ENCODE measurements around the gene EMID1.
"Not testable (repeated sequence)": the region's sequence is repeated elsewhere in the genome, so short reads cannot be mapped to it uniquely, and the experiment has no call there.

Gene EMID1

DNA sequence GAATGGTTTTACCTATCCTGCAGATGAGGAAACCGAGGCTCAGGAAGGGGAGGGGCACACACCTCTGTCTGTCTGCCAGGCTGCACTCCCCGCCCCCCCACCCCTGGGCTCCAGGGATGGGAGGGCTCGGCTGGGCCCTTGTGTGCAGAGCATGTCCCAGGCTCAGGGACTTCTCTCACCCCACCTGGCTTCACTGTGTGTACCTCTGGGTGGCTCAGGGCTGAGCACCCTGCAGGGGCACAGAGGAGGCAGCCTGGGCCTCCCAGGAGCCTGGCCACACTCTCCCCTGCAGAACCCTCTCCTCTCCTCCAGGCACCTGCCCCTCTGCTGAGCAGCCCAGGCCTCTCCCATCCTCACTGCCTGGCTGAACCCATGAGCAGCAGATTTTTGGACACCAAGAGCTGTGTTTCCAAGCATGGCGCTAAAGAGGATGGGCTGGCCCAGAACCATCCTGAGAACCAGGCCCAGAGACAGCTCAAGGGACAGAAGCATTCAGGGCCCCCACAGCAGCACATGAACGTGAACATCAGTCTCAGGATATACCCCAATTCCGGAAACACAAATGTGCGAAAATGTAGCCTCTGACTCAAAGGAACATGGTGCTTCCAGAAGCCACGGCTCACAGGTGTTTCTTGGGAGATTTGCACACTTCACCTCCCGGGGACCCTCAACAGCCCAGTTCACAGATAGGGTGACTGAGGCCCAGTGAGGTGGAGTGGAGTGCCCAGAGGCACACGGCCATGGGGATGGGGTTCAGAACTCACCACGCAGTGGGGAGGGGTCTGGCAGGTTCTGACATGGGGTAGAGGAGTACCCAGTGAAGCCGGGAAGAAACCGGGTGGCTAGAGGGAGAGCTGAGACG, 10.5 kb downstream of the EMID1 start:
- TF ChIP-seq, protein P1, sequence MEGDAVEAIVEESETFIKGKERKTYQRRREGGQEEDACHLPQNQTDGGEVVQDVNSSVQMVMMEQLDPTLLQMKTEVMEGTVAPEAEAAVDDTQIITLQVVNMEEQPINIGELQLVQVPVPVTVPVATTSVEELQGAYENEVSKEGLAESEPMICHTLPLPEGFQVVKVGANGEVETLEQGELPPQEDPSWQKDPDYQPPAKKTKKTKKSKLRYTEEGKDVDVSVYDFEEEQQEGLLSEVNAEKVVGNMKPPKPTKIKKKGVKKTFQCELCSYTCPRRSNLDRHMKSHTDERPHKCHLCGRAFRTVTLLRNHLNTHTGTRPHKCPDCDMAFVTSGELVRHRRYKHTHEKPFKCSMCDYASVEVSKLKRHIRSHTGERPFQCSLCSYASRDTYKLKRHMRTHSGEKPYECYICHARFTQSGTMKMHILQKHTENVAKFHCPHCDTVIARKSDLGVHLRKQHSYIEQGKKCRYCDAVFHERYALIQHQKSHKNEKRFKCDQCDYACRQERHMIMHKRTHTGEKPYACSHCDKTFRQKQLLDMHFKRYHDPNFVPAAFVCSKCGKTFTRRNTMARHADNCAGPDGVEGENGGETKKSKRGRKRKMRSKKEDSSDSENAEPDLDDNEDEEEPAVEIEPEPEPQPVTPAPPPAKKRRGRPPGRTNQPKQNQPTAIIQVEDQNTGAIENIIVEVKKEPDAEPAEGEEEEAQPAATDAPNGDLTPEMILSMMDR (IDR thresholded peaks at IDR 0.05; ENCODE audit: insufficient read depth, missing control alignments), result no peak
- FAIRE-seq (no peak), DNase-seq (ENCODE audit: insufficient read length, low spot score) (no peak)

DNA sequence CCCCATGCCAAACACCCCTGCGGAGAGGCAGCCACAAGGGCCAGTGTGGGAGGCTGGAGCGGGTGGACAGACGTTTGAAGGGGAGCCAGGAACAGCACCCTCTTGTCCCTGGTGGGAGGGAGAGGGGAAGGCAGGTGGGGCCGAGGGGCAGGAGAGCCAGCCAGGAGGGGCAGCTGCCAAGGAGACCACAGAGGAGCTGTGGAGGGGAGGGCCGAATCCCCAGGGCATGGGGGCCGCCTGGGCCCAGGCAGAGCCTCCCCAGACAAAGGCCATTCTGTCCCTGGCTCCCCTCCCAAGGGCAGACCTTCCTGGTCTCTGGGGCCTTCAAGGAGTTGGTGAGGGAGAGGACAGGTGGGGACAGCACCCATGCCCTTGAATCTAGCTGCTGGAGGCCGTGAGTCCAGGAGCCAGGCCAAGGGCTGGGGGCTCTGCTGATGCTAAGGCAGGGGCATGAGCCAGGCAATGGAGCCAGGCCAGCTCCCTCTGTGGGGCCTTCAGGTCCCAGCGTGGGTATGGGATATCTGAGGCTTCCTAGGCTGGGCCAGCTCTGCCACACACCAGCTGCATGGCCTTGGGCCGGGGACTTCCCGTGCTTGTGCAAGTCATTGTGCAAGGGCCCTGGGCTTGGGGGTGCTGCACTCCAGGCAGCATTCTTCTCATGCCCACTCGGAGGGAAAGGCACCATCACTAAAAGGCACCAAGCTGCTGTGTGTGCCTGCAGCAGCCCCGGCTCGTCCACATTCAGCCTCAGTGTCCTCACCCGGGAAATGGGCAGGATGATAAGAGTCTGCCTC, 11.4 kb downstream of the EMID1 start:
- DNase-seq (ENCODE audit: insufficient read length, low spot score) (no peak), FAIRE-seq (no peak)
- TF ChIP-seq, protein P1 (IDR thresholded peaks at IDR 0.05; ENCODE audit: insufficient read depth, missing control alignments), result no peak

DNA sequence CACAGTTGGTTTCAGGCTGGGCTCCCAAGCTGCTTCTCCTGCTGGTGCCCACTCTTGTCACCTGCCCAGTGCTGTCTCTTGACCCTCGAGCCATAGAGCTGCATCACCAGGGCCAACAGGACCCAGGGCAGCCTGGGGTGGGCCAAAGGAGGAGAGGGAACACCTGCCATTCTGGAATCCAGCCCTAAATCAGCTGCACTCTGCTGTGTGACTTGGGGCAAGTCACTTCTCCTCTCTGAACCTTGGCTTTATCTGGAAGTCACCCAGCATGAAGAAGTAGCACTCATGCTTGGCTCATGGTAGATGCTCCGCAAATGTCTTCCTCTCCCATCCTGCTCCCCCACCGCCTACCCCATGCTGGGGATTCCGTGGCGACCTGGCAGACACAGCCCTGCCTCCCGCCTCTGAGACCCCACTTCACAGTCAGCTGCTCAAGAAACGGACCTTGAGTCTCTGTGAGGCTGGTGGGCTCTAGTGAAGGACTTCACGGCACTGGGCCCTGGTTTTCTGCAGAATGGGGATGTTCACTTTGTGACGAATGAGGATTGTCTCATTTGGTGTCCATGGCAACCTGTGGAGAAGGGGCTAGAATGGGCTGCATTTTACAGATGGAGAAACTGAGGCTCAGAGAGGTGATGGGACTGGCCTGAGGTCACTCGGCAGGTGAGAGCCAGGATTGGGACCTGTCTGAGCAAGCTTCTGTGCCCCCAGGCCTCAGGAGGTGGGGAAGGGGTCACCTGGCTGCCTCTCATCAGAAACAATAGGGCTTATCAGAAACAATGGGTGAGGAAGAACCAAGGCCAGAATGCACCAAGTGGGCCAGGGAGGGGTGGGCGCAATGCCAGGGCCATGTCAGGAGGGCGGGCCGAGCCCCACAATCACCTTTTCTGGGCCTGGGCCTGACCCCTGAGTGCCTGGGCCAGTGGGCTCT, 12.4 kb downstream of the EMID1 start:
- DNase-seq (ENCODE audit: insufficient read length, low spot score) (no peak), FAIRE-seq (no peak)
- TF ChIP-seq, protein P1 (IDR thresholded peaks at IDR 0.05; ENCODE audit: insufficient read depth, missing control alignments), result no peak

DNA sequence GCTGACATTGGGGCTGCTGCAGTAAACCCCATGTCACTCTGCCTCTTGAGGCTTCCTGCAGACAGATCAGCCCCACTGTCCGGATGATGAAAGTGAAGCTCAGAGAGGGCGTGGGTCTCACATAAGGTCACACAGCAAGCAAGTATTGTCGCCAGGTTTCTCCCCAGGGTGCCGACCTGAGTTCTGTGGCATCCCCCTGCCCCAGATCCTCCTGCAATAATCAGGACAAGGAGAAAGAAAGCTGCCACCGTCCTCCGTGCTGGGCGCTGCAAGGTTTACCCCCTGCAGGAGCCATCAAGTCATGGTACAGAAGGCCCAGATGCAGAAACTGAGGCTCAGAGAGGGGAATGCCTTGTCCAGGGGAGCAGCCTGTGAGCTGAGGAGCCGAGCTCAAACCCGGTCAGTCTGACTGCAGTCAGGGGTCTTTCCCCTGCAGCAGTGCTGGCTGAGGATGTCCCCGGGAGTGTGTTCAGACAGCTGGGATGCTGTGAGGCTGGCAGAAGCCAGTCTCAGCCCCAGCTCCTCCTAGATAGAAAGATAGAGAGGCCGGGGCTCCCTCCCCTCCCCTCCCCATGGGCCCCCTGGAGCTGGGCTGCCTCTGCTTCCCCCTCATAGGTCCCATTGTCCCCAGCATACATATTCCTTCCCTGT, 13.2 kb downstream of the EMID1 start:
- FAIRE-seq (no peak), DNase-seq (ENCODE audit: insufficient read length, low spot score) (no peak)
- TF ChIP-seq, protein P1 (IDR thresholded peaks at IDR 0.05; ENCODE audit: insufficient read depth, missing control alignments), result no peak

DNA sequence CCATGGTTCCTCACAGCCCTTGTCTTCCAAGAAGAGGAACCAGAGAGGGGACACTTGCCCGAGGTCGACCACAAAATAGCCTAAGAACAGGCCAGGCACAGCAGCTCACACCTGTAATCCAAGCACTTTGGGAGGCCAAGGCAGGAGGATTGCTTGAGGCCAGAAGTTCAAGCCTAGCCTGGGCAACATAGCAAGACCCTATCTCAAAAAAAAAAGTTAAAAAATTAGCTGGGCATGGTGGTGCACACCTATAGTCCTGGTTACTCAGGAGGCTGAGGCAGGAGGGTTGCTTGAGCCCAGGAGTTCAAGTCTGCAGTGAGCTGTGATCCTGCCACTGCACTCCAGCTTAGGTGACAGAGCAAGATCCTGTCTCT, 13.7 kb downstream of the EMID1 start:
- not testable (repeated sequence) for FAIRE-seq; DNase-seq (ENCODE audit: insufficient read length, low spot score)

DNA sequence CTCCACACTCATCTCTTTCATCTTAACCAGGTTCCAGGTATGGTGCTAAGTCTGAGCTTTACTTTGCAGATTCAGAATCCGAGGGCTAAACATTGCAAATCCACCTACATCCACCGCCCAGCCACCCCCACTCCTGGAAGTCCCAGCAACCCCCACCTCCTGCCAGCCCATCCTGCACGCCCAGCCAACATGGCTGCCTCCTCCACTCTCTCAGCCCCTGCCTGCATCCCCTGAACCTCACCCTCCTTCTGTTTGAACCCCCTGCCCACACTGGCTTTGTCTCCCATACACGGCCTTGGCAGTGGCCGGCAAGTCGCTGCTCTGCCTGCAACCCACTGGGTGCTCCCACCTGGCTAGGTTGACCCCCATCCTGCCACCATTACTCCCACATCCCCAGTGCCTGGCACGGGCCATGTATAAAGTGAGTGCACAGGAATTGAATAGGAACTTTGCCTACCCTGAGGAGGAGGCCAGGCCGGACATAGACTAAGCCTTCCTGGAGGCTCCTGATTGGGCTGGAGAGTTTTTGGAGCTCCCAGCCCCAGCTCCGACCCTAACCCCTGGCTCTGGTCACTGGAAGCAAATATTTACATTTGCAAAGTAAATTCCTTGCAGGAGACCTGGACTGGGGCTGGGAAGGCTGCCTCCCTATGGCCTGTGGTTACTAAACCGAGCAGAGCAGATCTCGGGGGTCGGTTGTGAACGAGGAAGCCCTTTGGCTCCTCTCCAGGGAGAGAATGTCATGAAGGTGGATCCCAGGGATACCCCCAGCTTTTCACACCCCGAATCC, 14.4 kb downstream of the EMID1 start:
- no peak for FAIRE-seq

More for the DNA sequence above, 14.4 kb downstream of the EMID1 start:
- TF ChIP-seq, protein P1 (IDR thresholded peaks at IDR 0.05; ENCODE audit: insufficient read depth, missing control alignments), result no peak
- DNase-seq (ENCODE audit: insufficient read length, low spot score), result no peak

Measured in D721Med (cell line).